IMR-90 (cell line): ENCODE data around the gene MFAP4. TPM values are rescaled to one million over a fixed set of nuclear protein-coding genes. Genes with fewer than 3 reads are reported as not detected.

Experiments
- ATAC-seq: fragments of 200-7000 bp; cut with Tn5 transposase; 2 replicates; pipeline ENCODE4 v1.9.1; 2020; ENCODE audit warnings: low read depth, mild to moderate bottlenecking, moderate library complexity
- BruUV-seq: library from RNA; stranded (reverse); fragments of 400-500 nt; replicated peaks from 2 replicates; lab custom pipeline; 2021; lab: Mats Ljungman, UMichigan
- CTCF ChIA-PET: fragments of 300-600 bp; formaldehyde crosslinking; extraction: SDS; loops from one replicate; lab custom pipeline; 2021; ENCODE audit warnings: antibody characterized with exemption; lab: Yijun Ruan, JAX
- POLR2A ChIA-PET: fragments of 300-600 bp; sonication (Branson Sonifier 250); formaldehyde crosslinking; loops from one replicate; lab custom pipeline; 2022; ENCODE audit warnings: antibody characterized with exemption; ENCODE audit not compliant: unreplicated experiment; lab: Charles Lee
- DNase-seq: peaks from one replicate; pipeline ENCODE4 v3.0.0; 2013
- H2AFZ ChIP-seq: replicated peaks from 2 replicates; pipeline ENCODE3; 2013; ENCODE audit warnings: low read length, mild to moderate bottlenecking; ENCODE audit not compliant: poor library complexity
- H2AK5ac ChIP-seq: 2 replicates; pipeline ENCODE4 v1.6.1; 2013; ENCODE audit warnings: low read depth, low read length, inconsistent platforms
- H2AK9ac ChIP-seq: replicated peaks from 2 replicates; pipeline ENCODE3; 2013; ENCODE audit warnings: mild to moderate bottlenecking, low read depth, low read length, moderate library complexity; ENCODE audit not compliant: poor library complexity
- H2BK120ac ChIP-seq: 2 replicates; pipeline ENCODE4 v1.6.1; 2013; ENCODE audit warnings: low read depth, low read length, inconsistent platforms
- H2BK15ac ChIP-seq: 3 replicates; pipeline ENCODE4 v1.6.1; 2013; ENCODE audit warnings: low read depth, low read length, inconsistent platforms
- H2BK20ac ChIP-seq: 2 replicates; pipeline ENCODE4 v1.6.1; 2013; ENCODE audit warnings: low read depth, mild to moderate bottlenecking, inconsistent platforms, low read length, moderate library complexity
- H2BK5ac ChIP-seq: 2 replicates; pipeline ENCODE4 v1.6.1; 2013; ENCODE audit warnings: mild to moderate bottlenecking, low read depth, low read length, inconsistent platforms; ENCODE audit not compliant: poor library complexity, severe bottlenecking
- H3K14ac ChIP-seq: replicated peaks from 2 replicates; pipeline ENCODE4 v1.6.1; 2013; ENCODE audit warnings: low read depth, low read length, inconsistent platforms
- H3K18ac ChIP-seq: 2 replicates; pipeline ENCODE4 v1.6.1; 2013; ENCODE audit warnings: low read depth, low read length, control low read depth
- H3K23ac ChIP-seq: 2 replicates; pipeline ENCODE4 v1.6.1; 2013; ENCODE audit warnings: low read depth, low read length, inconsistent platforms
- H3K27ac ChIP-seq: 2 replicates; pipeline ENCODE4 v1.5.1; 2013; ENCODE audit warnings: mild to moderate bottlenecking, control low read depth, low read length; ENCODE audit not compliant: insufficient read depth
- H3K27me3 ChIP-seq: 2 replicates; pipeline ENCODE4 v1.6.1; 2013; ENCODE audit warnings: low read length; ENCODE audit not compliant: control insufficient read depth, insufficient read depth
- H3K36me3 ChIP-seq: 2 replicates; pipeline ENCODE4 v1.6.1; 2013; ENCODE audit warnings: low read length, mixed read lengths; ENCODE audit not compliant: control insufficient read depth, insufficient read depth
- H3K4ac ChIP-seq: 2 replicates; pipeline ENCODE4 v1.6.1; 2013; ENCODE audit warnings: low read depth, low read length, inconsistent platforms
- H3K4me1 ChIP-seq: 2 replicates; pipeline ENCODE4 v1.6.1; 2013; ENCODE audit warnings: low read length, mixed read lengths; ENCODE audit not compliant: control insufficient read depth, insufficient read depth
- H3K4me2 ChIP-seq: 2 replicates; pipeline ENCODE4 v1.6.1; 2013; ENCODE audit warnings: low read depth, mild to moderate bottlenecking, control low read depth, low read length, moderate library complexity
- H3K4me3 ChIP-seq: 2 replicates; pipeline ENCODE4 v1.5.1; 2013; ENCODE audit warnings: low read depth, mild to moderate bottlenecking, control low read depth, low read length, moderate library complexity; ENCODE audit not compliant: insufficient read depth
- H3K56ac ChIP-seq: 2 replicates; pipeline ENCODE4 v1.6.1; 2013; ENCODE audit warnings: low read length, inconsistent platforms; ENCODE audit not compliant: insufficient read depth; ENCODE audit errors: extremely low read depth
- H3K79me1 ChIP-seq, 2 experiments: 2 replicates each; pipeline ENCODE4 v1.6.1; 2013; ENCODE audit warnings: low read length in 2 of 2, inconsistent platforms in 1 of 2, low read depth in 1 of 2
- H3K9ac ChIP-seq: 2 replicates; pipeline ENCODE4 v1.6.1; 2013; ENCODE audit warnings: low read depth, low read length, control low read depth
- H3K9me1 ChIP-seq: 2 replicates; pipeline ENCODE4 v1.6.1; 2013; ENCODE audit warnings: low read length, inconsistent platforms; ENCODE audit not compliant: insufficient read depth
- H3K9me3 ChIP-seq: 2 replicates; pipeline ENCODE4 v1.6.1; 2013; ENCODE audit warnings: low read length; ENCODE audit not compliant: control insufficient read depth, insufficient read depth
- H4K20me1 ChIP-seq: 2 replicates; pipeline ENCODE4 v1.6.1; 2013; ENCODE audit warnings: low read length, inconsistent platforms; ENCODE audit not compliant: insufficient read depth
- H4K5ac ChIP-seq: 2 replicates; pipeline ENCODE4 v1.6.1; 2013; ENCODE audit warnings: mild to moderate bottlenecking, low read depth, low read length, control low read depth
- H4K8ac ChIP-seq, 2 experiments: 2 replicates each; pipeline ENCODE4 v1.6.1; 2013; ENCODE audit warnings: low read depth in 2 of 2, low read length in 2 of 2, control low read depth in 1 of 2, inconsistent platforms in 1 of 2
- H4K91ac ChIP-seq: 2 replicates; pipeline ENCODE4 v1.6.1; 2013; ENCODE audit warnings: low read depth, low read length, inconsistent platforms; ENCODE audit not compliant: insufficient read depth
- BHLHE40 ChIP-seq: fragments of 150-350 bp; IDR thresholded peaks from 2 replicates; pipeline ENCODE4 v1.6.1; 2016; ENCODE audit warnings: mild to moderate bottlenecking, low read depth, low read length
- CEBPB ChIP-seq: IDR thresholded peaks from 2 replicates; pipeline ENCODE4 v1.6.1; 2012; ENCODE audit warnings: low read depth, low read length, improper control_type of control experiment
- CHD1 ChIP-seq: IDR thresholded peaks from 2 replicates; pipeline ENCODE4 v1.6.1; 2012; ENCODE audit warnings: low read depth, low read length, improper control_type of control experiment
- CTCF ChIP-seq: conservative IDR thresholded peaks from 2 replicates; pipeline ENCODE4 v1.5.1; 2012; ENCODE audit warnings: mild to moderate bottlenecking, low read depth, low read length, improper control_type of control experiment
- ELK1 ChIP-seq: fragments of 150-350 bp; IDR thresholded peaks from 2 replicates; pipeline ENCODE4 v1.6.1; 2016; ENCODE audit warnings: low read depth, mild to moderate bottlenecking, low read length, moderate library complexity, borderline replicate concordance
- MAFK ChIP-seq: IDR thresholded peaks from 2 replicates; pipeline ENCODE4 v1.6.1; 2012; ENCODE audit warnings: low read depth, low read length, improper control_type of control experiment
- MAZ ChIP-seq: IDR thresholded peaks from 2 replicates; pipeline ENCODE4 v1.6.1; 2012; ENCODE audit warnings: low read depth, mild to moderate bottlenecking, low read length, improper control_type of control experiment, moderate library complexity, borderline replicate concordance
- MXI1 ChIP-seq: IDR thresholded peaks from 2 replicates; pipeline ENCODE4 v1.6.1; 2012; ENCODE audit warnings: low read depth, mild to moderate bottlenecking, low read length, moderate library complexity, borderline replicate concordance
- POLR2A ChIP-seq: IDR thresholded peaks from 2 replicates; pipeline ENCODE4 v1.6.1; 2012; ENCODE audit warnings: mild to moderate bottlenecking, low read depth, low read length
- RAD21 ChIP-seq: IDR thresholded peaks from 2 replicates; pipeline ENCODE4 v1.6.1; 2012; ENCODE audit warnings: low read length, improper control_type of control experiment
- RCOR1 ChIP-seq: IDR thresholded peaks from 2 replicates; pipeline ENCODE4 v1.6.1; 2012; ENCODE audit warnings: mild to moderate bottlenecking, low read length, improper control_type of control experiment; ENCODE audit not compliant: insufficient replicate concordance
- RFX5 ChIP-seq: IDR thresholded peaks from 2 replicates; pipeline ENCODE4 v1.8.0; 2012; ENCODE audit warnings: low read depth, mild to moderate bottlenecking, low read length, moderate library complexity
- SMC3 ChIP-seq: fragments of 150-350 bp; IDR thresholded peaks from 2 replicates; pipeline ENCODE4 v1.6.1; 2016; ENCODE audit warnings: low read depth, mild to moderate bottlenecking, antibody characterized with exemption, low read length, moderate library complexity
- USF2 ChIP-seq: fragments of 150-350 bp; IDR thresholded peaks from 2 replicates; pipeline ENCODE4 v1.6.1; 2017; ENCODE audit warnings: mild to moderate bottlenecking, antibody characterized with exemption, low read length, low read depth
- WGBS, 2 experiments: methylation state at CpG; one replicate each; pipeline versions ENCODE4 v1.1.5 to v1.1.7; 2013; ENCODE audit warnings: missing lambda C conversion rate in 2 of 2; ENCODE audit not compliant: insufficient read length in 1 of 2; ENCODE audit errors: extremely low coverage in 2 of 2; 5-methylcytosine and 5-hydroxymethylcytosine counted together
- dilution Hi-C: fragments of 300-500 bp; cut with HindIII; formaldehyde crosslinking; loops from one replicate; pipeline ENCODE4 v1.14.3; 2018; ENCODE audit warnings: low sequenced_read_pairs; ENCODE audit not compliant: unreplicated experiment
- in situ Hi-C: fragments of 300-500 bp; cut with MboI; formaldehyde crosslinking; loops from 3 replicates; pipeline ENCODE4 v1.14.3; 2019; ENCODE audit warnings: low sequenced_read_pairs, inconsistent platforms, mixed read lengths
- intact Hi-C: fragments of 100-400 bp; cut with micrococcal nuclease; formaldehyde crosslinking; loops from 2 replicates; pipeline ENCODE4 v1.10.0; 2022
- polyA plus RNA-seq, 3 experiments: library from polyadenylated mRNA; depleted of rRNA; stranded (reverse); fragments of >200 nt; gene quantifications; 2 replicates each; pipeline ENCODE4 v1.2.3, GENCODE V29; 2012; ENCODE audit warnings: low replicate concordance in 1 of 3
- total RNA-seq: library from RNA; depleted of rRNA; stranded (reverse); fragments of >200 nt; gene quantifications from 2 replicates; pipeline ENCODE4 v1.2.3, GENCODE V29; 2012

MFAP4 gene
- total and polyA plus RNA-seq, 2 of the 4 experiments (the other 2 are of a cell fraction): 7.0 to 71.6 TPM

GRCh38 chr17:19363460-19364035 is 23.4 kb downstream of the MFAP4 start:
- Histone ChIP-seq H2BK20ac (no peak overlapping the region; the same call in 1 of the 2 replicates), H3K4ac (peak overlapping the region; percentile 31; the same call in 1 of the 2 replicates), H2AK9ac (peak overlapping the region; percentile 79), H3K27ac (no peak overlapping the region), H3K4me3 (no peak overlapping the region), H2BK5ac (no peak overlapping the region), H4K8ac (peak overlapping the region in 1 of 2 experiments; percentile 73; a peak in 2 of 4 replicates), H3K4me1 (peaks cover 12% of the 10 kb centered on the region), H2BK120ac (no peak overlapping the region), H3K14ac (no peak overlapping the region), H3K4me2 (no peak overlapping the region), H4K20me1 (no peaks in the 10 kb centered on the region), H3K23ac (no peak overlapping the region), H3K27me3 (no peaks in the 10 kb centered on the region), H3K9me3 (no peaks in the 10 kb centered on the region), H3K79me1 (peaks cover 4 to 11% of the 10 kb centered on the region in 2 experiments; a peak in 3 of 4 replicates), H3K9ac (no peak overlapping the region), H2BK15ac (no peak overlapping the region; the same call in 2 of the 3 replicates), H4K5ac (no peak overlapping the region; the same call in 1 of the 2 replicates), H2AFZ (peak overlapping the region; percentile 72), H3K18ac (no peak overlapping the region), H4K91ac (no peak overlapping the region), H3K9me1 (peaks cover 7% of the 10 kb centered on the region), H3K56ac (no peak overlapping the region), H2AK5ac (no peak overlapping the region), H3K36me3 (peaks cover 1% of the 10 kb centered on the region; the same call in 1 of the 2 replicates)
- intact Hi-C loops: loop anchor here (1.0 to 5.0 kb wide), 4 partner anchors 84 to 403 kb away; partner anchors contain the start of gene ALDH3A2
- POLR2A ChIA-PET: interaction anchor here (0.7 kb wide), 1 partner anchor 14 kb away, joined by 3 read pairs; no protein-coding TSS in a partner anchor
- CTCF ChIA-PET: interaction anchor here (0.7 to 2.2 kb wide), 12 partner anchors 10 to 407 kb away, joined by 3 to 44 read pairs (median 6); partner anchors contain the start of genes MAPK7, MFAP4 and RNF112
- no TSS peak for BruUV-seq
- WGBS, 2 experiments: 60% methylated on average over 2 of the region's 6 CpGs; no CpG with 5 or more reads in 1 of the 2 experiments
- in situ Hi-C loops: loop anchor here (5.0 kb wide), 2 partner anchors 84 to 399 kb away; no protein-coding TSS in a partner anchor
- no peak for ATAC-seq
- dilution Hi-C loops: no loop called here
- DNase-seq: no peak
- no peak for TF ChIP-seq SMC3
- no peak for TF ChIP-seq MAZ
- no peak for TF ChIP-seq POLR2A
- no peak for TF ChIP-seq CTCF
- no peak for TF ChIP-seq USF2
- TF ChIP-seq BHLHE40: no peak
- TF ChIP-seq RFX5: no peak
- TF ChIP-seq CEBPB: no peak
- no peak for TF ChIP-seq ELK1
- no peak for TF ChIP-seq MAFK
- TF ChIP-seq RCOR1: no peak
- TF ChIP-seq RAD21: no peak
- no peak for TF ChIP-seq MXI1
- no peak for TF ChIP-seq CHD1
